DND-41 (cell line): ENCODE data around the gene ARSA.

Experiments
- CTCF ChIP-seq: IDR thresholded peaks from 2 replicates; pipeline ENCODE4 v1.5.1; 2012; ENCODE audit warnings: borderline replicate concordance, low read length, moderate library complexity, mild to moderate bottlenecking; ENCODE audit not compliant: poor library complexity, severe bottlenecking; ENCODE audit errors: extremely low read depth
- EZH2 ChIP-seq: IDR thresholded peaks from 3 replicates; pipeline ENCODE4 v1.6.1; 2012; ENCODE audit warnings: borderline replicate concordance, low read depth, mild to moderate bottlenecking, moderate library complexity, low read length, inconsistent platforms; ENCODE audit not compliant: severe bottlenecking

GRCh38 chr22:50606946-50607658 is 20.9 kb downstream of the ARSA start:
- TF ChIP-seq CTCF (no peak), EZH2 (no peak)
